GM10248 (cell line): ENCODE measurements around the gene HOXC6.
"Not testable (repeated sequence)": the region's sequence is repeated elsewhere in the genome, so short reads cannot be mapped to it uniquely, and the experiment has no call there.

Experiments used
- CTCF ChIA-PET: fragments of 300-600 bp; sonication (Branson Sonifier 250); formaldehyde crosslinking; extraction: SDS; loops from one replicate; lab custom pipeline; 2021; ENCODE audit warnings: antibody characterized with exemption; lab: Yijun Ruan, JAX
- POLR2A ChIA-PET: fragments of 350-650 bp; sonication (Branson Sonifier 250); formaldehyde crosslinking; extraction: SDS; loops from one replicate; lab custom pipeline; 2020; ENCODE audit warnings: antibody characterized with exemption; lab: Yijun Ruan, JAX
- DNase-seq: peaks from one replicate; pipeline ENCODE4 v3.0.0; 2012; ENCODE audit errors: extremely low spot score
- TF ChIP-seq, protein P1 (sequence below): IDR thresholded peaks from 2 replicates; pipeline ENCODE4 v1.5.1; 2012; ENCODE audit warnings: mild to moderate bottlenecking, low read depth; ENCODE audit errors: extremely low read depth, missing control alignments, control extremely low read depth

The HOXC6 gene

DNA sequence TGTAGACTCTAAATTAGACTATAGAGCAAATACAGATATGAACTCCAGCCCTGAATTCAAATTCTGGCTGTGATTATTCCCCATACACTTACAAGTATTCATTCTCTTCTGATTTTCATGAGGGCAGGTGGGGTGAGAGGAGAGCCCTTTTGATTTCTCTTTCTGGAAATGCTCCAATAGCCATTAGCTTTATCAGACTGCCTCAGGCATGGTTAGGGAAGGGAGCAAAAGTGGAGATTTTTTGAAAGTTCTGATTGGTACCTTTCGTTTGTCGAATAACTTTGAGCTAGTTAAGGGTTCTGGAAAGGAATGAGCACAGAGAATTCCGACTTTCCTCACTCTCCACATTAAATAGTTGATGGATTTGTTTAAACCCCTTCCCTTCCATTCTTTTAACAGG, 12.4 kb downstream of the HOXC6 start:
- DNase-seq = no peak
- CTCF ChIA-PET = interaction anchor here (1.2 to 2.2 kb wide), 7 partner anchors 8 to 160 kb away, joined by 3 to 12 read pairs (median 4); partner anchors contain the start of gene HOXC5
- POLR2A ChIA-PET = no interaction called here
- TF ChIP-seq, protein P1, sequence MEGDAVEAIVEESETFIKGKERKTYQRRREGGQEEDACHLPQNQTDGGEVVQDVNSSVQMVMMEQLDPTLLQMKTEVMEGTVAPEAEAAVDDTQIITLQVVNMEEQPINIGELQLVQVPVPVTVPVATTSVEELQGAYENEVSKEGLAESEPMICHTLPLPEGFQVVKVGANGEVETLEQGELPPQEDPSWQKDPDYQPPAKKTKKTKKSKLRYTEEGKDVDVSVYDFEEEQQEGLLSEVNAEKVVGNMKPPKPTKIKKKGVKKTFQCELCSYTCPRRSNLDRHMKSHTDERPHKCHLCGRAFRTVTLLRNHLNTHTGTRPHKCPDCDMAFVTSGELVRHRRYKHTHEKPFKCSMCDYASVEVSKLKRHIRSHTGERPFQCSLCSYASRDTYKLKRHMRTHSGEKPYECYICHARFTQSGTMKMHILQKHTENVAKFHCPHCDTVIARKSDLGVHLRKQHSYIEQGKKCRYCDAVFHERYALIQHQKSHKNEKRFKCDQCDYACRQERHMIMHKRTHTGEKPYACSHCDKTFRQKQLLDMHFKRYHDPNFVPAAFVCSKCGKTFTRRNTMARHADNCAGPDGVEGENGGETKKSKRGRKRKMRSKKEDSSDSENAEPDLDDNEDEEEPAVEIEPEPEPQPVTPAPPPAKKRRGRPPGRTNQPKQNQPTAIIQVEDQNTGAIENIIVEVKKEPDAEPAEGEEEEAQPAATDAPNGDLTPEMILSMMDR = no peak

GRCh38 chr12:54041097-54041690, 13.0 kb downstream of the HOXC6 start:
- CTCF ChIA-PET = interaction anchor here (0.7 to 2.2 kb wide), 8 partner anchors 9 to 160 kb away, joined by 3 to 12 read pairs (median 4); partner anchors contain the start of gene HOXC5
- TF ChIP-seq, protein P1 = no peak
- no peak for DNase-seq
- POLR2A ChIA-PET = no interaction called here

- POLR2A ChIA-PET, DNase-seq: not testable (repeated sequence)
- CTCF ChIA-PET = interaction anchor here (0.9 to 2.2 kb wide), 4 partner anchors 8 to 159 kb away, joined by 3 to 12 read pairs (median 7); partner anchors contain the start of gene HOXC5
These were observed 13.8 kb downstream of the HOXC6 start for GRCh38 chr12:54042033-54042432.

- ChIA-PET POLR2A (no interaction called here), CTCF (interaction anchor here (0.7 to 2.3 kb wide), 4 partner anchors 11 to 286 kb away, joined by 3 to 12 read pairs (median 8); partner anchors contain the start of gene HOXC5)
- no peak for DNase-seq
- TF ChIP-seq, protein P1 = no peak
These were observed 15.0 kb downstream of the HOXC6 start for GRCh38 chr12:54042970-54043853.

DNA sequence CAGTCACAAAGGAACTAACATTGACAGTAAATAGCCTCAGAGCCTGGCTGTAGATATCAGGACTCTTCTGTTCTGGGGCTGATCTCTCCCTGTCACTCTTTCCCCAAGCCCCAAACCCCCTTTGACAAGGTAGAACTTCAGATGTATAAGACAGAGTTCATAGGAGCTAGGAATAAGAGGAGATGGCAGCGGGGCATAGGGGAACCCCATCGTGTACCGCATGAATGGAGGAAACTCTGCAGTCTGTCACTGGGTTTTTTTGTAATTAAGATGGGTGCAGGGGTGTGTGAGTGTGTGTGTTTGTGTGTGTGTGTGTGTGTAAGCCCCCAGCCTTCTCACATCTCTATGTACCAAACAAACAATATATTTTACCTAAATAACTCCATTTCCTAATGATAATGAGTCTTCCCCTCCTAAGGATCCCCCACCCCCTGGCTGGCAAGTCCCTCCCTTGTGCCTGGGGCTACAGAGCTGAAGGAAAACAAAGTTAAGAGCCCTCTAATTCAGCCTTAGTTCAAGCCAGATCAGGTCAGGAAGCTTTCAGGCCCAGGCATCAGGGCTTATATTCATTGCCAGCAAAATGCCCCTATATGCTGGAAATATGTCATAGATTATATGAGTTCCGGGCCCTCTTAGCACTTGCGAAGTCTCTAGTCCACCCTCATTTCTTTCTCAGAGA, 16.3 kb downstream of the HOXC6 start:
- ChIA-PET CTCF (interaction anchor here (1.3 to 2.3 kb wide), 2 partner anchors 12 to 156 kb away, joined by 4 to 12 read pairs; partner anchors contain the start of gene HOXC5), POLR2A (no interaction called here)
- DNase-seq = no peak
- TF ChIP-seq, protein P1 = no peak

- no peak for DNase-seq
- TF ChIP-seq, protein P1 = no peak
- POLR2A ChIA-PET = no interaction called here
- CTCF ChIA-PET = interaction anchor here (1.3 to 2.3 kb wide), 2 partner anchors 13 to 155 kb away, joined by 4 to 12 read pairs; partner anchors contain the start of gene HOXC5
These were observed 17.2 kb downstream of the HOXC6 start for GRCh38 chr12:54045401-54045800.
